K562 (cell line): ENCODE data around the gene NAGS. TPM values are rescaled to one million over a fixed set of nuclear protein-coding genes. Genes with fewer than 3 reads are reported as not detected.

Experiments used
- DPF2 ChIP-seq: fragments of 450-650 bp; IDR thresholded peaks from 2 replicates; pipeline ENCODE4 v1.6.1; 2016
- IRF2 ChIP-seq: sonication (generic); formaldehyde crosslinking; IDR thresholded peaks from 2 replicates; pipeline ENCODE4 v1.8.1; 2022; ENCODE audit warnings: mild to moderate bottlenecking, missing genetic modification reagents
- TAF9B ChIP-seq: fragments of 450-650 bp; IDR thresholded peaks from 2 replicates; pipeline ENCODE4 v1.6.1; 2018; ENCODE audit warnings: mild to moderate bottlenecking; ENCODE audit not compliant: partially characterized antibody
- VEZF1 ChIP-seq: fragments of 200-800 bp; sonication (Bioruptor generic); IDR thresholded peaks from 2 replicates; pipeline ENCODE4 v1.6.1; 2017; ENCODE audit warnings: missing genetic modification characterization, missing compliant biosample characterization
- ZBTB49 ChIP-seq: sonication (generic); formaldehyde crosslinking; IDR thresholded peaks from 2 replicates; pipeline ENCODE4 v1.8.0; 2022; ENCODE audit warnings: missing genetic modification reagents, mild to moderate bottlenecking, borderline replicate concordance
- polyA plus RNA-seq, 8 experiments: library from polyadenylated mRNA; depleted of rRNA in 4 of 8; stranded (reverse) in 5 of 8; unstranded in 3 of 8; fragments of >200 nt; fragmentation: Nextera tagmentation in 2 of 8; fragmentation: Illumina TruSeq in 1 of 8; extraction: Ambion mirVana in 2 of 8; extraction: Trizol in 1 of 8; gene quantifications; 2 replicates each; pipeline versions ENCODE4 v1.2.1 to v1.2.3, GENCODE V29; 2011 to 2014; ENCODE audit warnings: inconsistent platforms in 1 of 8, missing spikeins in 1 of 8
- total RNA-seq, 7 experiments: library from RNA; depleted of rRNA in 6 of 7; stranded (reverse); fragments of >200 nt in 6 of 7; fragmentation: Illumina TruSeq in 2 of 7; extraction: Trizol in 2 of 7; gene quantifications; 2 replicates each; pipeline versions ENCODE4 v1.2.1 to v1.2.3, GENCODE V29; 2011 to 2021; ENCODE audit warnings: low replicate concordance in 1 of 7
- TF ChIP-seq, protein P1 (sequence below): IDR thresholded peaks from 2 replicates; pipeline ENCODE4 v1.6.1; 2011; ENCODE audit not compliant: insufficient read length; ENCODE audit errors: extremely low read depth
- TF ChIP-seq, protein P2 (sequence below): fragments of 450-650 bp; IDR thresholded peaks from 2 replicates; pipeline ENCODE4 v1.6.1; 2016

The NAGS gene
- total and polyA plus RNA-seq, 9 of the 15 experiments (the other 6 are each of a cell fraction or from before 2014, with no cell fraction given): not detected

DNA sequence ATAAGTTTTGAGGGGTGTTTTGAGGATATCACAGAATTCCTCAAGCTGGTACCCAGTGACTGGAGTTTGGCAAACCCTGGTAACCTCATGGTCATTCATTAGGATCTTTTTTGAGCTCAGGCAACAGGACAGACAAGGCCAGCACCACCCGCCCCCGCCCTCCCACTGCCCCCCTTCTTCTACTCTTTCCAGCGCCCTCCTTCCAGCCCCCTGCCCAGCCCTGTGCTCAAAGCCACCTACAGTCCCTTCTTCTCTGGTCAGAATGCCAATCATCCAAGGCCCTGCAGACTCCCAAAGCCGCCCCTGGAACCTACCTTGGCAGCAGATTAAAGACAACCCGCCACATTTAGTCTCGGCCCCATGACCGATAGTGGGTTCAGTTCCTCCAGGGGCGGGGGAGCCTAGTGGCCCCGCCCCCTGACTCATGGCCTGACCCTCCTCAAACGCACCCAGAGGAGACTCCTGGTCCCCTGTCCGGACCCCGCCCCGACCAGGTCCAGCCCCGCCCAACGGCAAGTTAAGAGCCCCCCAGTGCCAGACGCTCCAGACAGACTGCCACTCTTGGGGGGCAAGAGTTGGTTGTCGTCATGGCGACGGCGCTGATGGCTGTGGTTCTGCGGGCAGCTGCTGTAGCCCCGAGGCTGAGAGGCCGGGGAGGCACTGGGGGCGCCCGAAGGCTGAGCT lies at the start of gene NAGS (continued):
- TF ChIP-seq, protein P1, sequence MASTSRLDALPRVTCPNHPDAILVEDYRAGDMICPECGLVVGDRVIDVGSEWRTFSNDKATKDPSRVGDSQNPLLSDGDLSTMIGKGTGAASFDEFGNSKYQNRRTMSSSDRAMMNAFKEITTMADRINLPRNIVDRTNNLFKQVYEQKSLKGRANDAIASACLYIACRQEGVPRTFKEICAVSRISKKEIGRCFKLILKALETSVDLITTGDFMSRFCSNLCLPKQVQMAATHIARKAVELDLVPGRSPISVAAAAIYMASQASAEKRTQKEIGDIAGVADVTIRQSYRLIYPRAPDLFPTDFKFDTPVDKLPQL: no peak
- TF ChIP-seq, protein P2, sequence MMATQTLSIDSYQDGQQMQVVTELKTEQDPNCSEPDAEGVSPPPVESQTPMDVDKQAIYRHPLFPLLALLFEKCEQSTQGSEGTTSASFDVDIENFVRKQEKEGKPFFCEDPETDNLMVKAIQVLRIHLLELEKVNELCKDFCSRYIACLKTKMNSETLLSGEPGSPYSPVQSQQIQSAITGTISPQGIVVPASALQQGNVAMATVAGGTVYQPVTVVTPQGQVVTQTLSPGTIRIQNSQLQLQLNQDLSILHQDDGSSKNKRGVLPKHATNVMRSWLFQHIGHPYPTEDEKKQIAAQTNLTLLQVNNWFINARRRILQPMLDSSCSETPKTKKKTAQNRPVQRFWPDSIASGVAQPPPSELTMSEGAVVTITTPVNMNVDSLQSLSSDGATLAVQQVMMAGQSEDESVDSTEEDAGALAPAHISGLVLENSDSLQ: 0 out of 2 replicates have a peak, but pooled peaks have one; percentile 18
- TF ChIP-seq TAF9B: no peak
- peak; percentile 54 for TF ChIP-seq VEZF1 (CRISPR knock-in tag)
- TF ChIP-seq ZBTB49 (CRISPR knock-in tag): no peak
- TF ChIP-seq DPF2: no peak
- TF ChIP-seq IRF2 (CRISPR knock-in tag): no peak
